SK-N-SH (cell line): Measurements from ENCODE around the gene EPB41L2.

ENCODE experiments used
- EP300 ChIP-seq, 2 experiments: IDR thresholded peaks; 2 replicates each; pipeline versions ENCODE4 v1.4.0 to v1.6.1; 2012; ENCODE audit warnings: borderline replicate concordance in 1 of 2, low read depth in 1 of 2, low read length in 1 of 2
- RFX5 ChIP-seq: IDR thresholded peaks from 2 replicates; pipeline ENCODE4 v1.6.1; 2012; ENCODE audit warnings: mild to moderate bottlenecking, improper control_type of control experiment, low read length
- RXRA ChIP-seq: IDR thresholded peaks from 2 replicates; pipeline ENCODE4 v1.4.0; 2012; ENCODE audit warnings: low read depth, mild to moderate bottlenecking, borderline replicate concordance
- SIN3A ChIP-seq: IDR thresholded peaks from 2 replicates; pipeline ENCODE4 v1.6.1; 2012; ENCODE audit warnings: low read depth, mild to moderate bottlenecking, low read length, moderate library complexity, borderline replicate concordance
- SMC3 ChIP-seq: IDR thresholded peaks from 2 replicates; pipeline ENCODE4 v1.6.1; 2012; ENCODE audit warnings: low read depth, low read length, improper control_type of control experiment
- TF ChIP-seq, protein P1 (sequence below): fragments of 200-600 bp; sonication (generic); IDR thresholded peaks from 2 replicates; pipeline ENCODE4 v1.6.1; 2017; ENCODE audit warnings: antibody characterized with exemption, mild to moderate bottlenecking, moderate library complexity
- TF ChIP-seq, protein P2 (sequence below): IDR thresholded peaks from 2 replicates; pipeline ENCODE4 v1.6.1; 2012; ENCODE audit warnings: mild to moderate bottlenecking, low read depth, low read length, moderate library complexity

DNA sequence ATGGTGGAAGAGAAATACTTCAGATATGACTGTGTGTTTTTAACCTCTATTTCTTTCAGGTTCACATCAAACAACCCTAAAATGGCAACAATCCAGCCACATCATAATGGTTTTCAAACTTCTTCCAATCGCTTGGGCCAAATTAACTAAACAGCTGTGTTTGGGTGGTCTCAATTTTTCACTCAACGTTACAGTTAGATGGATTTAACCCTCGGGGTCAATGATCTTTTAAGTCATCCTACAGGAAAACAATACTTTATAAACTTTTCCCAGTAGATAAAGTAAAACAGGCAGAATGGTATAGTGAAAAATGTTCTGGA lies 60.4 kb downstream of the EPB41L2 start:
- TF ChIP-seq, protein P1, sequence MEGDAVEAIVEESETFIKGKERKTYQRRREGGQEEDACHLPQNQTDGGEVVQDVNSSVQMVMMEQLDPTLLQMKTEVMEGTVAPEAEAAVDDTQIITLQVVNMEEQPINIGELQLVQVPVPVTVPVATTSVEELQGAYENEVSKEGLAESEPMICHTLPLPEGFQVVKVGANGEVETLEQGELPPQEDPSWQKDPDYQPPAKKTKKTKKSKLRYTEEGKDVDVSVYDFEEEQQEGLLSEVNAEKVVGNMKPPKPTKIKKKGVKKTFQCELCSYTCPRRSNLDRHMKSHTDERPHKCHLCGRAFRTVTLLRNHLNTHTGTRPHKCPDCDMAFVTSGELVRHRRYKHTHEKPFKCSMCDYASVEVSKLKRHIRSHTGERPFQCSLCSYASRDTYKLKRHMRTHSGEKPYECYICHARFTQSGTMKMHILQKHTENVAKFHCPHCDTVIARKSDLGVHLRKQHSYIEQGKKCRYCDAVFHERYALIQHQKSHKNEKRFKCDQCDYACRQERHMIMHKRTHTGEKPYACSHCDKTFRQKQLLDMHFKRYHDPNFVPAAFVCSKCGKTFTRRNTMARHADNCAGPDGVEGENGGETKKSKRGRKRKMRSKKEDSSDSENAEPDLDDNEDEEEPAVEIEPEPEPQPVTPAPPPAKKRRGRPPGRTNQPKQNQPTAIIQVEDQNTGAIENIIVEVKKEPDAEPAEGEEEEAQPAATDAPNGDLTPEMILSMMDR = no peak
- TF ChIP-seq, protein P2, sequence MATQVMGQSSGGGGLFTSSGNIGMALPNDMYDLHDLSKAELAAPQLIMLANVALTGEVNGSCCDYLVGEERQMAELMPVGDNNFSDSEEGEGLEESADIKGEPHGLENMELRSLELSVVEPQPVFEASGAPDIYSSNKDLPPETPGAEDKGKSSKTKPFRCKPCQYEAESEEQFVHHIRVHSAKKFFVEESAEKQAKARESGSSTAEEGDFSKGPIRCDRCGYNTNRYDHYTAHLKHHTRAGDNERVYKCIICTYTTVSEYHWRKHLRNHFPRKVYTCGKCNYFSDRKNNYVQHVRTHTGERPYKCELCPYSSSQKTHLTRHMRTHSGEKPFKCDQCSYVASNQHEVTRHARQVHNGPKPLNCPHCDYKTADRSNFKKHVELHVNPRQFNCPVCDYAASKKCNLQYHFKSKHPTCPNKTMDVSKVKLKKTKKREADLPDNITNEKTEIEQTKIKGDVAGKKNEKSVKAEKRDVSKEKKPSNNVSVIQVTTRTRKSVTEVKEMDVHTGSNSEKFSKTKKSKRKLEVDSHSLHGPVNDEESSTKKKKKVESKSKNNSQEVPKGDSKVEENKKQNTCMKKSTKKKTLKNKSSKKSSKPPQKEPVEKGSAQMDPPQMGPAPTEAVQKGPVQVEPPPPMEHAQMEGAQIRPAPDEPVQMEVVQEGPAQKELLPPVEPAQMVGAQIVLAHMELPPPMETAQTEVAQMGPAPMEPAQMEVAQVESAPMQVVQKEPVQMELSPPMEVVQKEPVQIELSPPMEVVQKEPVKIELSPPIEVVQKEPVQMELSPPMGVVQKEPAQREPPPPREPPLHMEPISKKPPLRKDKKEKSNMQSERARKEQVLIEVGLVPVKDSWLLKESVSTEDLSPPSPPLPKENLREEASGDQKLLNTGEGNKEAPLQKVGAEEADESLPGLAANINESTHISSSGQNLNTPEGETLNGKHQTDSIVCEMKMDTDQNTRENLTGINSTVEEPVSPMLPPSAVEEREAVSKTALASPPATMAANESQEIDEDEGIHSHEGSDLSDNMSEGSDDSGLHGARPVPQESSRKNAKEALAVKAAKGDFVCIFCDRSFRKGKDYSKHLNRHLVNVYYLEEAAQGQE = no peak
- no peak for TF ChIP-seq SIN3A
- no peak for TF ChIP-seq RXRA
- no peak for TF ChIP-seq RFX5
- TF ChIP-seq EP300 (IDR thresholded peaks at IDR 0.05; ENCODE audit: borderline replicate concordance in 1 of 2, low read depth in 1 of 2, low read length in 1 of 2) = no peak
- TF ChIP-seq SMC3 = no peak
